ENCODE results near the gene ZSCAN23.

DNA sequence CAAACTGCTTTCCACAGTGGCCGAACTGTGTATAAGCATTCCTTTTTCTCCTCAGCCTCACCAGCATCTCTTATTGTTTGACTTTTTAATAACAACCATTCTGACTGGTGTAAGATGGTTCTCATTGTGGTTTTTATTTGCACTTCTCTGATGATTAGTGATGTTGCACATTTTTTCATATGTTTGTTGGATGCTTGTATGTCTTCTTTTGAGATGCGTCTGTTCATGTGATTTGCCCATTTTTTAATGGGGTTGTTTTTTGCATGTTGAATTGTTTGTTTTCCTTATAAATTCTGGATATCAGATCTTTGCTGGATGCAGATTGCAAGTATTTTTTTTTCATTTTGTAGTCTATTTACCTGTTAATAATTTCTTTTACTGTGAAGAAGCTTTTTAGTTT lies 32.5 kb downstream of the ZSCAN23 start:
- TF ChIP-seq, protein P1, sequence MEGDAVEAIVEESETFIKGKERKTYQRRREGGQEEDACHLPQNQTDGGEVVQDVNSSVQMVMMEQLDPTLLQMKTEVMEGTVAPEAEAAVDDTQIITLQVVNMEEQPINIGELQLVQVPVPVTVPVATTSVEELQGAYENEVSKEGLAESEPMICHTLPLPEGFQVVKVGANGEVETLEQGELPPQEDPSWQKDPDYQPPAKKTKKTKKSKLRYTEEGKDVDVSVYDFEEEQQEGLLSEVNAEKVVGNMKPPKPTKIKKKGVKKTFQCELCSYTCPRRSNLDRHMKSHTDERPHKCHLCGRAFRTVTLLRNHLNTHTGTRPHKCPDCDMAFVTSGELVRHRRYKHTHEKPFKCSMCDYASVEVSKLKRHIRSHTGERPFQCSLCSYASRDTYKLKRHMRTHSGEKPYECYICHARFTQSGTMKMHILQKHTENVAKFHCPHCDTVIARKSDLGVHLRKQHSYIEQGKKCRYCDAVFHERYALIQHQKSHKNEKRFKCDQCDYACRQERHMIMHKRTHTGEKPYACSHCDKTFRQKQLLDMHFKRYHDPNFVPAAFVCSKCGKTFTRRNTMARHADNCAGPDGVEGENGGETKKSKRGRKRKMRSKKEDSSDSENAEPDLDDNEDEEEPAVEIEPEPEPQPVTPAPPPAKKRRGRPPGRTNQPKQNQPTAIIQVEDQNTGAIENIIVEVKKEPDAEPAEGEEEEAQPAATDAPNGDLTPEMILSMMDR (IDR thresholded peaks at IDR 0.05; ENCODE audit: low read depth, low read length): no peak
- TF ChIP-seq EZH2phosphoT487 (IDR thresholded peaks at IDR 0.05; ENCODE audit: low read depth): no peak
